GM19468 (cell line): Measurements from ENCODE around the gene CCDC63.

ENCODE experiments used
- ATAC-seq: cut with Tn5 transposase; IDR thresholded peaks from one replicate; pipeline ENCODE4 v1.9.1; 2021; ENCODE audit warnings: mild to moderate bottlenecking, moderate library complexity, moderate number of reproducible peaks; ENCODE audit not compliant: unreplicated experiment; ENCODE audit errors: extremely low read depth

The CCDC63 gene

GRCh38 chr12:110919720-110920119 lies 72.9 kb downstream of the CCDC63 start:
- no peak for ATAC-seq

- ATAC-seq: no peak
Measured at GRCh38 chr12:110920324-110920910, 73.6 kb downstream of the CCDC63 start, which contains the start of gene MYL2. TSS of gene MYL2 (minus strand) at chr12:110920579. CDS start at chr12:110920529, 50 bp downstream.

GRCh38 chr12:110921262-110921661 lies 74.5 kb downstream of the CCDC63 start:
- ATAC-seq: no peak

- ATAC-seq: no peak
Measured at GRCh38 chr12:110922652-110923051, 75.9 kb downstream of the CCDC63 start.

- no peak for ATAC-seq
Measured at GRCh38 chr12:110923192-110923591, 76.4 kb downstream of the CCDC63 start.

GRCh38 chr12:110923692-110924334 lies 77.0 kb downstream of the CCDC63 start:
- no peak for ATAC-seq

GRCh38 chr12:110927546-110927945 lies 80.8 kb downstream of the CCDC63 start:
- no peak for ATAC-seq

- ATAC-seq: no peak
Measured at GRCh38 chr12:110928700-110929099, 81.9 kb downstream of the CCDC63 start.

- ATAC-seq: no peak
Measured at GRCh38 chr12:110929818-110930217, 83.0 kb downstream of the CCDC63 start.

GRCh38 chr12:110930348-110931314 lies 83.8 kb downstream of the CCDC63 start:
- no peak for ATAC-seq

- ATAC-seq: no peak
Measured at GRCh38 chr12:110931315-110931728, 84.5 kb downstream of the CCDC63 start.

GRCh38 chr12:110932046-110932445 lies 85.3 kb downstream of the CCDC63 start:
- no peak for ATAC-seq

- ATAC-seq: no peak
Measured at GRCh38 chr12:110933326-110933974, 86.7 kb downstream of the CCDC63 start.

GRCh38 chr12:110934093-110934852 lies 87.5 kb downstream of the CCDC63 start:
- ATAC-seq: no peak

- no peak for ATAC-seq
Measured at GRCh38 chr12:110935588-110935987, 88.8 kb downstream of the CCDC63 start.

GRCh38 chr12:110936367-110937103 lies 89.7 kb downstream of the CCDC63 start:
- ATAC-seq: no peak

- ATAC-seq: no peak
Measured at GRCh38 chr12:110937104-110937641, 90.4 kb downstream of the CCDC63 start.

- ATAC-seq: no peak
Measured at GRCh38 chr12:110940296-110940695, 93.5 kb downstream of the CCDC63 start.

GRCh38 chr12:110940933-110941332 lies 94.1 kb downstream of the CCDC63 start:
- ATAC-seq: no peak
